ENCODE data around the gene KNCN.

Gene KNCN

DNA sequence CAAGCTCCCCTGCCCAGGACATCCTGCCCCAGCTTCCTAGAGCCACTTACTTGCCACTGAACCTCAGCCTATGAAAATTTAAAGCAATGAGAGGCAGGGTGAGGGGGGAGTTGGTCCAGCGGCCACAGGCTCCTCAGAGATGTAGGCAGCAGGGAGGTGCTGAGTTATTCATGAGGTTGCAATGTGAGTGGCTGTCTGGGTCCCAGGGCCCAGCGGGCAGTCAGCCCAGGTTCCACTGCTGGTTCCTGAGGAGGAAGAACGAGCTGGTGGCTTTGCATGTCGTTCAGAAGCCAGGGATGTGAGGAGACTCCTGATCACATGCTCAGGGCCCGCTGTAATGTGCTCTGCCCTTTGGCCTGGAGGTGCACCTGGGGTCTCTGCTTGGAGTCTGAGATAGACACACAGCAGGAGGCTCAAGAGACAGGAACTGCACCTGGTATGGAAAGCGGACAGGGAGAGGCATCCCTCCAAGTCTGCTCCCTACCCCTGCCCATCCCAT is at the start of gene KNCN:
Gene KNCN, minus strand, starts transcription at position 51 of the 499 bp plus-strand sequence. CDS start 432 bp downstream, outside the sequence.
- no peak for DNase-seq (ENCODE audit: low read depth in 2 of 2)

DNA sequence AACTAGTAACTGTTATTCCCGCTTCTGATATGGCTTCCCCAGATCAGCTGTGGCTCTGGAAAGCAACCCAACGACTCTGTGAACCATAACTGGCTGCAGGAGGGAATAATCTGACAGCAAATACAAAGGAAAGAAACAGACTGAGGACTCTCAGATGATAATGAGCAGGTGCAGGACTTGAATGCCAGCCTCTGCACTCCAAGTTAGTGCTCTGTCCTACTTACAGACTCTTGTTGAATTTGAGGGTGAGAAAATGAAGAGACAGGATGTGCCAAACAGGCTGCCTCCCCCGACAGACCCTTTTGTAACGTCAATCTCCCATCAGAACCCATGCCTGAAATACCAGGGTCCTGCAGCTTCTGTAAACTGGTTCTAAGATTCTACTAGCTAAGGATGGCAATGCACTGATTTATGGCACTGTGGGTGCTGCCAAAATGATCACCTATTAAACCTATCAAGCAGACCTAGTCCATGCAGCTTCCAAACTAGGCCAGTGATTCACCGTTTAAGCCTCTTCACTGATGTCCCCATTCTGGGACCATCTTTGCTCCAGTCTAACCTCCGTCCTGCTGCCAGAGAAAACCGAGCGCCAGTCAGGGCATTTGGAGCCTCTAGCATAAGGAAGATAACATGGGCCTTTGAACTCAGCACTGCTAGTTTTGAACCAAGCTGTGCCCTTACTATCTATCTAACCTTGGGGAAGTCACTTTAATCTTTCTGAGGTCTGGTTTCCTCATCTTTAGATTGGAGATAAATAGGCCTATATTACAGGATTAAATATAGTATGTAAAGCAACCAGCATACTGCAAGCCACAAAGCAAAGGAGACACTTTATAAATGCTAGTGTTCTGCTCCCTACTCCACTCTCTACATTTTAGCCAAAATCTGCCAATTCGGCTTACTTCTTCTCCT is 47.9 kb upstream of the KNCN start:
- no peak for DNase-seq (ENCODE audit: low read depth in 2 of 2)

DNA sequence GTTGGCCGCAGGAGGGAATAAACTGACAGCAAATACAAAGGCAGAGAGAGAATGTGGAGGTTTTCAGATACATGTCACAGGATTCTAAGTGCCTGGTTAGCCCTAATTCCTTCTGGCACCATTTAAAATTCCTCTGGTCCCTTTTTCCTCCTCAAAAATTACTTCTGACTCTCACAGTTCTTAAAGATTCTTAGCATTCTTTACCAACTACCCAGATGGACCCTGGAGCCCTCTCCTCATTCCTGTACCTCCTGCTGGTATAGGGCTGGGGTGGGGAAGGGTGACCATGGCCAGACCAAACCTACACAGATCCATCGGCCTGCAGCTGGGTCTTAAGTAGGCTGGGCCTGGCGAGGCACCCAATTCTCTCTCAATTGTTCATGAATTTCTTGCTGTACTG is 45.4 kb upstream of the KNCN start:
- DNase-seq (ENCODE audit: low read depth in 2 of 2), result no peak

DNA sequence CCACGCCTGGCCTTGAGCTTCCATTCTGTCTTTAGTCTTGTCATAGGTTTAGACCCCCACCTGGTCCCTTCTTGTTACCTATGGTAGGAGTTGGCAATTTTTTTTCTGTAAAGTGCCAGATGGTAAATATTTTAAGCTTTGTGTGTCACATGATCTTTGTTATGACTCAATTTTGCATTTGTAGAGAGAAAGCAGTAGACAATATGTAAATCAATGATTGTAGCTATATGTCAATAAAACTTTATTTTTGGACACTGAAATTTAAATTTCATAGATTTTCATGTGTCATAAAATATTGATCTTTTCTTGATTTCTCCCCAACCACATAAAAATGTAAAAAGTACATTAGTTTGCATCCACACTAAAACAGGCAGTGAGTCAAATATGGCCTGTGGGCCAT is 44.6 kb upstream of the KNCN start:
- no peak for DNase-seq (ENCODE audit: low read depth in 2 of 2)

DNA sequence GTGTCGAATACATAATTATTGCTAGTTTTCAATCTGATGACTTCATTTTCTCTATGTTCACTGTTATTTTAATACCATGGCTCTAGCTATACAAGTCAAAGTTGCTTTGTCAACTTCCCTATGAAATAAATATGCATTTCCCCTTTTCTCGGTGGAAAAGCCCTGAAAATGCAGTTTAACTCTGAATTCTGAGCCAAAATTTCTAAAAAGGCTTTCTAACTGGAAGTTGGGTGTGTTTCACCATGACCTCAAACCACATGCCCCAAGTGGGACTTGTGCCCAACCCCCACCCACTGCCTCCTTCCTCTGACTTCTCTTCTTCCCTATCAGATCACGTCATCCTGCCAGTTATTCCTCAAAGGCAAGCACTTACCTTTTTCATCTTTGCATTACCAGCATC is 43.7 kb upstream of the KNCN start:
- DNase-seq (ENCODE audit: low read depth in 2 of 2), result no peak

DNA sequence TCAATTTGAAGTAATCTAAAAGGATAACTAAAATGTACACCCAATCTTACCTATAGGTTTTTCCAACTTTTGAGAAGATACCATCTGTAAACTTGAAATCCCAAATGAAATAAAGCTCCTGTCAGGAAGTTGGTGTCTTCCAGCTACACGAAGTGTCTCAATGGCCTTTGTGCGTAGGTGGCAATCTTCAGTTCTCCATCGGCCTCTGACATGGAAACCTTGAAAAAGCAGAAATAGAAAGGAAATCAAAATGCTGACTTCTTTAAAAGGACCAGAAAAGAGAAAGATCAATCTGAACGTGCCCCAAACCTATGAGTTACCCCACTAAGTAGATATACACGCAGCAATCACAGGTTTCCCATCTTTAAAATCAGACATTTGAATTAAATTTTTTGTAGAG is 42.6 kb upstream of the KNCN start:
- DNase-seq (ENCODE audit: low read depth in 2 of 2), result no peak

DNA sequence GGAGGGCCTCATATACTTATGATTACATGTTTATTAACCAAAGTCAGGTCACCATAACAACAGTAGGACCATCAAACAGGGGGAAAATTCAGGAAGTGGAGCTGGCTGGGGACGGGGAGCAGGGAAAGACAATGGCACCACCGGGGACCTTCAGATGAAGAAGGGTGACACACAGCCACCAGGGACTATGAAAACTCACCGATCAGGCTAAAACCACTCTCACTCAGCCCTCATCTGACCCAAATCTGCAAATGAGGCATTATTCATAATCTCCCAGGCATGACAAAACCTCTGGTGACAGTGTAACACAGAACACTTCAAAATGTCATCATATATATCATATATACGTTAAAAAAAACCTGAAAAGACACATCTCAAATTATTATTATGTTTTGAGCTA is 41.4 kb upstream of the KNCN start:
- DNase-seq (ENCODE audit: low read depth in 2 of 2), result no peak

DNA sequence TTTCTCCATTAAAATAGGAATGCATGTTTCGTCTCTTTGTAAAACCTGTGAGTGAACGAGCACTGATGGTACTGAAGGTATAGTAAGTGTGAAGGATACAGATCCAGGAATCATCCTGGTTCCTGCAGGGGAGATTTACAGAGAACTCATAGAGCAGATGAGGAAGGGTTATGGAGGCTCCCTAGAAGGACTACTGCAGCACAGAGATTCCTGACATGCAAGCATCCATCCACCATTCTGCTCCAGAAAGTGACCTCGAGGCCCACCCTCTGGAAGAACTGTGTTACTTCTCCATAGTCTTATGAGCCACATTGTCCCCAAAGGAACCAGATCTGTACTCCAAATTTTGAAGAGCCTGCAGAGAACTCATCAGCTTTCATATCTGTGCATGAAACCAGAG is 38.1 kb upstream of the KNCN start:
- DNase-seq (ENCODE audit: low read depth in 2 of 2), result no peak

DNA sequence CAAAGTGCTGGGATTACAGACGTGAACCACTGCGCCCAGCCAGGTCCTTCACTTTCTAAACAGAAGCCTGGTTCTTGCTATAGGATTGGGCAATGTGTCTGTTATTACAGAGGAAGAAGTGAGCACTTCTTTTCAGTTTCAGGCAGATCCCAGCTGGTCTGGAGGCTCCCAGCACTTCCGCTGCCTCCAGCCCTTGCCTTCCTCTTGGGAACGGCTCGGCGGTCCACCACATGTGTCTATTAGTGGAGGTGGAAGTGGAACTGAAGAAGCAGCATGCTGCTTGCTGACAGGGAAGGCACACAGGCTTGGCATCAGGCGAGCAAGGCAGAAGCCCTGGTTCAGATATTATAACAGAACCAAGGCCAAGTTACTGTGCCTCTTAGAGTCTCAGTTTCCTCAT is 35.6 kb upstream of the KNCN start:
- DNase-seq (ENCODE audit: low read depth in 2 of 2), result no peak

DNA sequence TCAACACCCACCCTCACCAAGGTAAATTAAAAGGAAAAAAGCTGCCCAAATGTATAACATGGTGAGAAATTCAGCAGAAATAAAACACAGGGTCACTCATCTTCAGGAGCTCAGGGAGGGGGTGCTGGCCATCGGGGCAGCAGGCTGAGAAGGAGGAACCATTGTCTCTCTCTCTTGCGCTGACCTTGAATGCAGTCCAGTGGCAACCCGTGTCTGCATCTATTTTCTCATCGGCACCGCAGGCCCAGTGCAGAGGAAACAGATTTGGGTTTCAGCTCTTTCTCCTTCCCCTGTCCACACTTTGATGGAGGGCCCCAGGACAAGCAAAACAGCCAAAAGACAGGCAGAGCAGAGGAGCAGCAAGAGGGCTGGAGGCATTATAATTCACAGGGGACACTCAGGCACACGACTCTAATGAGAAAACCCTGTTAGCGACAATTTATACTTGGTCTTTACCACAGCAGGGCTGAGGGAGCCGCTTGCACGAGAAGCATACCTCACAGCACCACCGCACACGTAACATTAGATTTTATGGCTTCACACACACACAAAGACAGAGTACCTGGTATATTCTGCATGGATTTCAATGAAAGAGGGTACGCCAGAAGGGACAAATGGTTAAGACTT is 34.0 kb upstream of the KNCN start:
- no peak for DNase-seq (ENCODE audit: low read depth in 2 of 2)

DNA sequence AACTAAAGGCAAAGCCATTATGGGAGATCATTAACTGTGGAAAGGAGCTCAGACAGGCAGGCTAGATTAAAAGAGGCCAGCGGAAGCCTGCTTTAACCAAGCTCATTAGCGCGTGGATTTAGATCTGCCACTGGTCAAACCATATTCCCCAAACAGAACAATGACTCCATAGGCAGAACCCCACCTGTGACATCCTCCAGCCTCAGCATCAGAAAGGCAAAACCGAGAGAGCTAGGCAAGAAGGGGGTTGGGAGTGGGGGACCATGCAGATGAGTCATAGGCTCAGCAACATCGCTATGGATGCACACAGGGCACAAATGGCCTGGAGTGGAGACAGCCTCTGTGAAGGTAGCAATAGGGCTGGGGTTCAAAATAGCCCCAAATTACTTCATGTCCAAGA is 32.0 kb upstream of the KNCN start:
- DNase-seq (ENCODE audit: low read depth in 2 of 2), result no peak

DNA sequence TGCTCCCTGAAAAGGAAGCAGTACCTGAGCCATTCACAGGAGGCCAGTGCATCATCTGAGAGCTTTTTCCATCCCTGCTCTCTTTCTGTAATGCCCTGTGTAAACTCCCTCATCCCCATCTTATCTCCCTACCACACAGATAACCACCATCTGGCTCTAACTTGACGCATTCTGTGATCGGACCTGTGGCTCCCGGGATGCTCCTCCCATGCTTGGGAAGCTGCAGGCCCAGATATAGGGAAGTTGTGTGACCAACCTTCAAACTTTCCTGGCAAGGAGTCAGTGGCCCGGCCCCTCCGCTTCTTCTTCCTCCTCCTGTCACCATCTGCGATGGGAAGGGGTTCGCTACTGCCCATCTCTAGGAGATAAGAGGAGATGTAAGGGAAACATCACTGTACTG is 31.5 kb upstream of the KNCN start:
- no peak for DNase-seq (ENCODE audit: low read depth in 2 of 2)

DNA sequence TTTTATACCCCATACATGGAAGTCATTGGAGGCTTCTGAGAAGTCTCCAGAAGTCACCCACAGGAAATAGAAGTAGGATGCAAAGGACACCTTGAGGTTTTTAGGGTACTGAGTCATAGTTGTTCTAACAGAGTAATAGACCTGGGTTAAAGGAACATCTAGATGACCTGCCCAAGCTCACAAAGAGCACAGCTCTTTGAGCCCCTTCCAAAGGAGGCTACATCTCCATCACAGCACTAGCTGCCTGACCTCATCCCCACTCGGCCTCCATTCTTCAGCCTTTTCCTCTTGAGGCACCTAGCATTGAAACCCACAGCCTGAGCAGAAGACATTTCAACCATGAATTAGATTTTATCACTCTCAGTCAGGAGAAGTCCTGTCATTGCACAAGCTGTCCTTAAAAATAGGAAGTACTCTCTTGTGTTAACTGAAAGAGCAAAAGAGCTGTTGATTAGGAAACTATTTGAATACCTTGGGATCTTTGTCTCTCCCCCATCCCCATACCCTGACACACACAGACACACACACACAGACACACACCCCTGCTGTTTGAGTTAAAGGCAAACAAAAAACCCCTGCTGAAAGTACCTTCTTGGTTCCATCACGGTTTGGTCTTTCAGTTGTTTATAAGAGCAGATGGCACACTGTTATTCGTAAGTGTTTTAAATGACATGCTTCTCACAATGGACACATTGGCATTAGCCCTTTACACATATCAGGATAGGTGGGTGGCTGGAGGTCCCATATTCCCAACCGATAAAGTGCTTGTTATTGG is 30.4 kb upstream of the KNCN start:
- no peak for DNase-seq (ENCODE audit: low read depth in 2 of 2)

DNA sequence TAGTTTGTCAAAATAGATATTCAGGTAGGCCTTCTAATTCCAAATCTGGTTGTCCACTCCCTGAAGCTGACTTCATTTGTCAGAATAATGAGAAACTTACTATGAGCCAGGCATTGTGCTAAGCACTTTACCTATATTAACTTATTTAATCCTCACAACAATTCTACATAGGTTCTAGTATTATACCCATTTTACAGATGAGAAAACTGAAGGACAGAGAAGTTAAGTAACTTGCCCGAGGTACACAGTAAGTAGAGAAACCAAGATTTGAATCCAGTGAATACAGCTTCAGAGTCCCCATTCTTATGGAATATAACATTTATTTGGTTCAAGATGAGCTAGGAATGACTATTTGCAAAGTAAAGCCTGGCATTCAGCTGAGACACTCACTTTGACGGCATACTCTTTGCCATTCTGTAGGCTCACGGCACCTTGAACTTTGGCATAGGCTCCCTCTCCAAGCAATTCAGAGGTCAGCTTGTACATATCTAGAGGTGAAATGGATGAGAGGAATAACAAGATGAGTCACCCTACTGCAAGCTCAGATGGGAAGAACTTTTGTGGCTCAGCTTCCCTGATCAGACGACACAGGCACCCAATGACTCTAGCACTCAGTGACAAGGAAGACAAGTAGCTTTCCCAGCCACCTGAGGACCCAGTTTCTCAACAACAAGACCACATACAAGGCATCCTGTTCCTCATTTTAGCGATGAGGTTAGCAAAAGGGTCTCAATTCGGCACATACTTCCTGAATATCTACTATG is 28.9 kb upstream of the KNCN start:
- DNase-seq (ENCODE audit: low read depth in 2 of 2), result no peak

DNA sequence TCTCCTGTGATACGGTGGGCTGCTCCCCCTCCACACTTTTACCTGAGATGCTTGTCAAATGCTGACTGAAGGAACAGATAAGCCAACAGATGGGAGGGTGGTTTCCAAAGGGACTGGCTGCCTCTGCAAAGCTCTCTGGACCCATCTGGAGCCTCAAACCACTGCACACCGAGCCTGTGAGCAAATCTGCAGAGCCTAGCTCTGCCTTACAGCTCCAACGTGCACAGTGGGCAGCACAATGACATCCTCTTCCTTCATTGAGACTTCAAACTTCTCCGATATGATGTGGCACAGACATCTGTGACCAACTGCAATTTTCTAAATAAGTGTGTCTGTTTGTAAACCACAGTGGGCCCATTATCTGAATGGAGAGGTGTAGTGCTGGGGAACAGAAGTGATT is 26.2 kb upstream of the KNCN start:
- no peak for DNase-seq (ENCODE audit: low read depth in 2 of 2)

DNA sequence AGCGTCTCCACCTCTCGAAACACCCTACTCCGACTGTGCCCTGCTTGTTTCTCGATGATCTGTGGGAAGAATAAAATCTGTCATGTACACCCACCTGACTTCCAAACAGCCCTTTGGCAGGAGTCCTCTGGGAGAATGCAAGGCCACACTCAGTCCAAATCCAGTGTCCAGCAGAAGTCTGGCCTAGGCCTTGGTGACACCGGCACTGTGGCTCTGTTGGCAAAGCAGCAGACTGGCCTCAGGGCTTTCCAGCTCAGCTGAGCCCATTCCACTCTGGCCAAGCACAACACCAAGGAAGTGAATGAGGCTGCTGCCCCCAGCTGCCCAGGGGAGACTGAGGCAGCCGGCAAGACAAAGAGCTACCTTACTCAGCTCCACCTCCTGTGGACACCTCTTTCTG is 25.1 kb upstream of the KNCN start:
- no peak for DNase-seq (ENCODE audit: low read depth in 2 of 2)

DNA sequence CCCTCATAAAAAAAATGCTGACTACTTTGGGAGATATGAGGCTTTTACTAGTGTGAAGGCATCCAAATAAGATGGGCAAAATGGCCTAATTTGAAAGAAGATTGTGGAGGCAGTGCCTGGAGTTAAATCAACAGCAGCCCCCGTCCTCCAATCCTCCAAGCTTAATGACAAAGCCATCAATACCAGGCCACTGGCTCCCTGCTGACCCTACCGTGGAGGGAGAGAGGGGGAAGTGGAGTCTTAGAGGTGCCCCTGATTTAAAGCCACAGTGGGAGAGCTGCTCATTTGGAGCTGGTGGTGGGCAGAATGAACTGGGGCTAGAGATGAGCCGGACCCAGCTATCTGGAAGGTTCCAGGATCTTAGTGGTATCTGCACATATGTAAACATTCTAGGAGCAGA is 24.3 kb upstream of the KNCN start:
- no peak for DNase-seq (ENCODE audit: low read depth in 2 of 2)

DNA sequence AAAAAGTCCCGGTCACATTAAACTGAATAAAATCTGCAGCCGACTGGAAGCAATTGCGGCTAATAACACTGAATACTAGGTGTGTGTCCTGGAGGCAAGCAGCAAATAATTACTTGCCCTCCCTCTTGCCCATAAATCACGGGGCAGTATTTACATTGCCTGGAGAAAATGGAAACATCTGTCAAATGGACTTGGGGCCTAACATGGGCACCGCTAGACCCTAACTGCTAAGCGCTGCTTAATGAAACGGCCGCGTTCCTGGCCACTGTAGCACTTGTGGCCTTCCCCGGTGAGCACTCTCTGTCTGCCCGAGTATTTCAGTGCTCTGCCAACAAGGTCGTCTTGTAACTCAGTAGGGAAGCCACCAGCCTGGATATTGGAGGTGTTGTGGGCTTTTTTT is 23.9 kb upstream of the KNCN start:
- DNase-seq (ENCODE audit: low read depth in 2 of 2), result no peak

DNA sequence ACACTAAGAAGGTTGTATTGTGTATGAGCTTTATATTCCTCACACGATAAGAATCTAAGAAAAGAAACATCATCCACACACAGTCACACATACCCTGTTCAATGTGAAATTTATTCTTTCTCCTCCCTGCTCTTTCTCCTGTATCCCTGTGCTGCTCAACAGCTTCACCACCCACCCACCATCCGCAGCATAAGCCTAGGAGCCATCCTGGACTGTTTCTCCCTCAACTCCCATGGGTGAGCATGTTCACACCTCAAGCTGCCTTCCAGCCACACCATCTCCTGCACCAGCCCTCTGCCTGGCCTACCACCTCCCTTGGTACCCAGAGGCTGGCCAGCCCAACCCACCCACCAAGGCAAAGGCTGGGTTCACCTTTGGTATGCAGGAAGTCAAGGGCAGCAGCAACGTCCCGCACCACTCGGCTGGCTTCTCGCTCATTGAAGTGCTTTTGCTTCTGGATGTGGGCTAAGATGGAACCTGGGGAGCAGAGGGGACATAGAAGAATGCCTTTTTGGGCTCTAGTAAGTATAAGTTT is 20.3 kb upstream of the KNCN start:
- DNase-seq (ENCODE audit: low read depth in 2 of 2), result no peak

DNA sequence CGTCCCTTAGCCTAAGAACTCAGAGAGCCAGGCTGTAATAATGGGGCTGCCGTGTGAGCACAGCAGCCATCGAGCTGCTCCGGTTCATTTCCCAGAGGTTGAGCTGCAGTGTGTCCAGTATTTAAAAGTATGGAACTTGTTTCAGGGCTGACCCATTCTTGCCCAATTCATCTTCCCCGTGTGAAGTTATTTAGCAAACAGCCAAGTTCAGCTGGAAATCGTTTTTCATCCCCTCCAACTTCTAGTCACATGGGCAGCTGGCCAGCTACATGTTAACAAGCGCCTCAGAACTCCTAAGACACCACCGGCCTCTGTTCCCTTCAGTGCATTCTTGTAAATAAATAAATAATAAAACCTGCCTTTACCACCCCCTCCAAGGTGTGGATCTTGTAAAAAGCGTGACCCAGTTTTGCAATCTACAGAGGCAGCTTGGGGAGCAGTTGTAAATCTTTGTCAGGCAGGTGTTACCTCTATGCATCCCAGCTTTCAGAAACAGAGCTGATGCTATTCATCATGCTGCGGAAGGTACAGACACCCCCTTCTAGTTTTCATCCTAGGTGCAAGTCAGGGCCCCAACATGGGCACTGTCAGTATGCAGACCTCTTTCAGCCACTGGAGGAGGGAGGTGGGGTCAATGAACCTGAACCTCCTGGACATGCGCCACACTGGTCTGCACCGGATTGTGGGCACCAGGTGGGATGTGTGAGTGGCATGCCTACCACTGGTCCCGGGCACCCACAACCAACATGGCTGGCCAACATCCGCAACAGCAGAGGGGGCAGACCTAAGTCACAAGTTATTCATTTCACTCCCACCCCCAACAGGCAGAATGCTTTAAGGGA is 18.7 kb upstream of the KNCN start:
- no peak for DNase-seq (ENCODE audit: low read depth in 2 of 2)

DNA sequence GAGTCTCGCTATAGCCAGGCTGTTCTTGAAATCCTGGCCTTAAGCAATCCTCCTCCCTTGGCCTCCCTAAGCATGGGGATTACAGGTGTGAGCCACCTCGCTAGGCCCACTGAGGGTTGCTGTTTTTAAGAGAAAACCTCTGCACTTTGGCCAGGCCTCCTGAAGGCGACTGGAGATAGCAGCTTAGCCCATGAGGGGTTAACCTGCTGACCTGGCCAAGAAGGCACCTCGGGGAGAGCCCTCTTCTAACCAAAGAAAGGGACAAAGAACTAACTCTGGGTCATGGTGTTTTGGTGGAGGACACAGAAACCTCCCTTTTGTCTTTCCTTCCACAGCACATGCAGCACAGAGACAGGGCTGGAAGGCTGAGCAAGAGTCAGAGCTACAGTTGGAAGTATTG is 17.7 kb upstream of the KNCN start:
- no peak for DNase-seq (ENCODE audit: low read depth in 2 of 2)

All from stimulated activated CD4-positive, alpha-beta T cell treated with anti-CD3 and anti-CD28 coated beads, Interleukin-12 subunit alpha, Interleukin-12 subunit beta, amount 100 ng/mL, for 24 hours (primary cell).